K562 (cell line): ENCODE results near the gene FAAP100. TPM values are rescaled to one million over a fixed set of nuclear protein-coding genes. Genes with fewer than 3 reads are reported as not detected.
A peak's percentile ranks its signal among the peaks of the same experiment; 100 is the strongest.

Experiments used
- CHCHD3 ChIP-seq: fragments of 250-450 bp; sonication (Bioruptor Pico); IDR thresholded peaks from 2 replicates; pipeline ENCODE4 v2.1.2; 2022; ENCODE audit warnings: mild to moderate bottlenecking
- MIER1 ChIP-seq: fragments of 450-650 bp; IDR thresholded peaks from 2 replicates; pipeline ENCODE4 v1.6.1; 2016; ENCODE audit warnings: antibody characterized with exemption, mild to moderate bottlenecking, low read depth
- RFX5 ChIP-seq: IDR thresholded peaks from 2 replicates; pipeline ENCODE4 v1.6.1; 2011; ENCODE audit warnings: low read depth, mild to moderate bottlenecking, improper control_type of control experiment, low read length
- ZNF165 ChIP-seq: fragments of 250-450 bp; sonication (Bioruptor Pico); IDR thresholded peaks from 2 replicates; pipeline ENCODE4 v1.4.0; 2020; ENCODE audit warnings: borderline replicate concordance
- polyA plus RNA-seq, 8 experiments: library from polyadenylated mRNA; depleted of rRNA in 4 of 8; stranded (reverse) in 5 of 8; unstranded in 3 of 8; fragments of >200 nt; fragmentation: Nextera tagmentation in 2 of 8; fragmentation: Illumina TruSeq in 1 of 8; extraction: Ambion mirVana in 2 of 8; extraction: Trizol in 1 of 8; gene quantifications; 2 replicates each; pipeline versions ENCODE4 v1.2.1 to v1.2.3, GENCODE V29; 2011 to 2014; ENCODE audit warnings: inconsistent platforms in 1 of 8, missing spikeins in 1 of 8
- total RNA-seq, 7 experiments: library from RNA; depleted of rRNA in 6 of 7; stranded (reverse); fragments of >200 nt in 6 of 7; fragmentation: Illumina TruSeq in 2 of 7; extraction: Trizol in 2 of 7; gene quantifications; 2 replicates each; pipeline versions ENCODE4 v1.2.1 to v1.2.3, GENCODE V29; 2011 to 2021; ENCODE audit warnings: low replicate concordance in 1 of 7
- TF ChIP-seq, protein P1 (sequence below), 3 experiments: IDR thresholded peaks in 2 of 3; conservative IDR thresholded peaks in 1 of 3; 2 replicates each; pipeline ENCODE4 v1.5.1; 2011 to 2012; ENCODE audit warnings: low read length in 3 of 3, mild to moderate bottlenecking in 3 of 3, control low read depth in 2 of 3, improper control_type of control experiment in 1 of 3, inconsistent platforms in 1 of 3, low read depth in 1 of 3, mixed read lengths in 1 of 3, moderate library complexity in 1 of 3; ENCODE audit not compliant: insufficient read depth in 2 of 3
- TF ChIP-seq, protein P2 (sequence below), 2 experiments: IDR thresholded peaks; 2 replicates each; pipeline ENCODE4 v1.6.1; 2012; ENCODE audit warnings: improper control_type of control experiment in 2 of 2, low read depth in 2 of 2, low read length in 2 of 2, borderline replicate concordance in 1 of 2
- TF ChIP-seq, protein P3 (sequence below): fragments of 200-800 bp; sonication (Bioruptor generic); IDR thresholded peaks from 2 replicates; pipeline ENCODE4 v1.6.1; 2017; ENCODE audit warnings: missing genetic modification characterization, missing compliant biosample characterization
- TF ChIP-seq, protein P4 (sequence below): sonication (generic); formaldehyde crosslinking; IDR thresholded peaks from 2 replicates; pipeline ENCODE4 v1.8.0; 2022; ENCODE audit warnings: mild to moderate bottlenecking, low read depth, missing genetic modification reagents
- TF ChIP-seq, protein P5 (sequence below): fragments of 250-450 bp; sonication (Bioruptor Pico); IDR thresholded peaks from 2 replicates; pipeline ENCODE4 v1.8.0; 2021; ENCODE audit warnings: borderline replicate concordance, mild to moderate bottlenecking, moderate library complexity; ENCODE audit not compliant: poor library complexity, severe bottlenecking
- TF ChIP-seq, protein P6 (sequence below): IDR thresholded peaks from 3 replicates; pipeline ENCODE4 v1.6.1; 2011; ENCODE audit warnings: borderline replicate concordance, mild to moderate bottlenecking; ENCODE audit not compliant: insufficient read length, insufficient read depth

FAAP100 gene
- total and polyA plus RNA-seq, 9 of the 15 experiments (the other 6 are each of a cell fraction or from before 2014, with no cell fraction given), result 0.31 to 51.2 (median 12.6) TPM

DNA sequence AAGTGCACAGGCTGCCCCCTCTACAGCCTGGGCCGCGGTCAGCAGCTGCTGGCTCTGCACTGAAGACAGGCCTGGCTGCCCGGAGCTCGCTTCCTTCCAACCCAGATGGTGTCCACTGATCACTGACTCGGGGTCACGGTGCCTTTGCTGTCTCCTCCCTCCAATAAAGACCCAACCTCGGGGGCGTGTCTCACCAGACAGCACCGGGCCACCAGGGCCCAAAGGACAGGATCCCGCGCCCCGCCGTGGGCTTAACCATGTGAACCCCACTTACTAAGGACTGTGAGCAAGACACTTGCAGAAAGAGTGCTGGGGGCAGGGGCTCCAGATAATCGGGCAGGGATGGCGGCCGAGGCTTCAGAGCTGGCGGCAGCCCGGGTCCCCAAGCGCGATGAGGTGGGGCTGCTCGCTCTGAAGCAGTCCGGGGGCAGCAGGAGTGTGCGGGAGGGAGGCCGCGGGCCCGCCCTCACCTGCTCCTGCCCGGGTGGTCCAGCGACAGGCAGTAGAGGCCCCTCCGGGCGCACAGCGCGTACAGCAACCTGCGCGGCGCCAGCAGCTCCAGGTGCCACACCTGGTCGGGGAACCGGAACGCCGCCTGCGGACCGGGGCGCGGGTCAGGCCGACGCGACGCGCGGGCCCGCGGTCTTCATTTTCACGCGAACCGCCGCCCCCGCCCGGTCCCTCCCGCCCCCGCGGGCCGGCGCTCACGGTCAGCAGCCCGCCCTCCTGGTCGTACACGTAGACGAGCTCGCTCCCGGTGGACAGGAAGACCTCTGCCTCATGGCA lies 502 bp downstream of the FAAP100 start (continued):
- TF ChIP-seq, protein P1, sequence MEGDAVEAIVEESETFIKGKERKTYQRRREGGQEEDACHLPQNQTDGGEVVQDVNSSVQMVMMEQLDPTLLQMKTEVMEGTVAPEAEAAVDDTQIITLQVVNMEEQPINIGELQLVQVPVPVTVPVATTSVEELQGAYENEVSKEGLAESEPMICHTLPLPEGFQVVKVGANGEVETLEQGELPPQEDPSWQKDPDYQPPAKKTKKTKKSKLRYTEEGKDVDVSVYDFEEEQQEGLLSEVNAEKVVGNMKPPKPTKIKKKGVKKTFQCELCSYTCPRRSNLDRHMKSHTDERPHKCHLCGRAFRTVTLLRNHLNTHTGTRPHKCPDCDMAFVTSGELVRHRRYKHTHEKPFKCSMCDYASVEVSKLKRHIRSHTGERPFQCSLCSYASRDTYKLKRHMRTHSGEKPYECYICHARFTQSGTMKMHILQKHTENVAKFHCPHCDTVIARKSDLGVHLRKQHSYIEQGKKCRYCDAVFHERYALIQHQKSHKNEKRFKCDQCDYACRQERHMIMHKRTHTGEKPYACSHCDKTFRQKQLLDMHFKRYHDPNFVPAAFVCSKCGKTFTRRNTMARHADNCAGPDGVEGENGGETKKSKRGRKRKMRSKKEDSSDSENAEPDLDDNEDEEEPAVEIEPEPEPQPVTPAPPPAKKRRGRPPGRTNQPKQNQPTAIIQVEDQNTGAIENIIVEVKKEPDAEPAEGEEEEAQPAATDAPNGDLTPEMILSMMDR (IDR thresholded peaks at IDR 0.05 in 2 of 3, conservative IDR thresholded peaks at IDR 0.05 in 1 of 3; ENCODE audit: insufficient read depth in 2 of 3, low read depth in 1 of 3, low read length in 3 of 3), result 0 out of 6 replicates have a peak, but pooled peaks of 2 of the 3 experiments have one; percentile 1 to 18
- TF ChIP-seq, protein P2, sequence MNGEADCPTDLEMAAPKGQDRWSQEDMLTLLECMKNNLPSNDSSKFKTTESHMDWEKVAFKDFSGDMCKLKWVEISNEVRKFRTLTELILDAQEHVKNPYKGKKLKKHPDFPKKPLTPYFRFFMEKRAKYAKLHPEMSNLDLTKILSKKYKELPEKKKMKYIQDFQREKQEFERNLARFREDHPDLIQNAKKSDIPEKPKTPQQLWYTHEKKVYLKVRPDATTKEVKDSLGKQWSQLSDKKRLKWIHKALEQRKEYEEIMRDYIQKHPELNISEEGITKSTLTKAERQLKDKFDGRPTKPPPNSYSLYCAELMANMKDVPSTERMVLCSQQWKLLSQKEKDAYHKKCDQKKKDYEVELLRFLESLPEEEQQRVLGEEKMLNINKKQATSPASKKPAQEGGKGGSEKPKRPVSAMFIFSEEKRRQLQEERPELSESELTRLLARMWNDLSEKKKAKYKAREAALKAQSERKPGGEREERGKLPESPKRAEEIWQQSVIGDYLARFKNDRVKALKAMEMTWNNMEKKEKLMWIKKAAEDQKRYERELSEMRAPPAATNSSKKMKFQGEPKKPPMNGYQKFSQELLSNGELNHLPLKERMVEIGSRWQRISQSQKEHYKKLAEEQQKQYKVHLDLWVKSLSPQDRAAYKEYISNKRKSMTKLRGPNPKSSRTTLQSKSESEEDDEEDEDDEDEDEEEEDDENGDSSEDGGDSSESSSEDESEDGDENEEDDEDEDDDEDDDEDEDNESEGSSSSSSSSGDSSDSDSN (IDR thresholded peaks at IDR 0.05; ENCODE audit: borderline replicate concordance in 1 of 2, low read depth in 2 of 2, low read length in 2 of 2), result no peak; a peak in 2 of 4 replicates
- TF ChIP-seq, protein P3, sequence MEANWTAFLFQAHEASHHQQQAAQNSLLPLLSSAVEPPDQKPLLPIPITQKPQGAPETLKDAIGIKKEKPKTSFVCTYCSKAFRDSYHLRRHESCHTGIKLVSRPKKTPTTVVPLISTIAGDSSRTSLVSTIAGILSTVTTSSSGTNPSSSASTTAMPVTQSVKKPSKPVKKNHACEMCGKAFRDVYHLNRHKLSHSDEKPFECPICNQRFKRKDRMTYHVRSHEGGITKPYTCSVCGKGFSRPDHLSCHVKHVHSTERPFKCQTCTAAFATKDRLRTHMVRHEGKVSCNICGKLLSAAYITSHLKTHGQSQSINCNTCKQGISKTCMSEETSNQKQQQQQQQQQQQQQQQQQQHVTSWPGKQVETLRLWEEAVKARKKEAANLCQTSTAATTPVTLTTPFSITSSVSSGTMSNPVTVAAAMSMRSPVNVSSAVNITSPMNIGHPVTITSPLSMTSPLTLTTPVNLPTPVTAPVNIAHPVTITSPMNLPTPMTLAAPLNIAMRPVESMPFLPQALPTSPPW, result no peak; the same call in 1 of the 2 replicates
- TF ChIP-seq, protein P4, sequence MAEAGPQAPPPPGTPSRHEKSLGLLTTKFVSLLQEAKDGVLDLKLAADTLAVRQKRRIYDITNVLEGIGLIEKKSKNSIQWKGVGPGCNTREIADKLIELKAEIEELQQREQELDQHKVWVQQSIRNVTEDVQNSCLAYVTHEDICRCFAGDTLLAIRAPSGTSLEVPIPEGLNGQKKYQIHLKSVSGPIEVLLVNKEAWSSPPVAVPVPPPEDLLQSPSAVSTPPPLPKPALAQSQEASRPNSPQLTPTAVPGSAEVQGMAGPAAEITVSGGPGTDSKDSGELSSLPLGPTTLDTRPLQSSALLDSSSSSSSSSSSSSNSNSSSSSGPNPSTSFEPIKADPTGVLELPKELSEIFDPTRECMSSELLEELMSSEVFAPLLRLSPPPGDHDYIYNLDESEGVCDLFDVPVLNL, result 0 out of 2 replicates have a peak, but pooled peaks have one; percentile 30
- TF ChIP-seq ZNF165 (CRISPR knock-in tag), result no peak
- no peak for TF ChIP-seq RFX5
- TF ChIP-seq MIER1, result no peak
- TF ChIP-seq, protein P5, sequence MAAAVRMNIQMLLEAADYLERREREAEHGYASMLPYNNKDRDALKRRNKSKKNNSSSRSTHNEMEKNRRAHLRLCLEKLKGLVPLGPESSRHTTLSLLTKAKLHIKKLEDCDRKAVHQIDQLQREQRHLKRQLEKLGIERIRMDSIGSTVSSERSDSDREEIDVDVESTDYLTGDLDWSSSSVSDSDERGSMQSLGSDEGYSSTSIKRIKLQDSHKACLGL (CRISPR knock-in tag), result no peak
- TF ChIP-seq, protein P6, sequence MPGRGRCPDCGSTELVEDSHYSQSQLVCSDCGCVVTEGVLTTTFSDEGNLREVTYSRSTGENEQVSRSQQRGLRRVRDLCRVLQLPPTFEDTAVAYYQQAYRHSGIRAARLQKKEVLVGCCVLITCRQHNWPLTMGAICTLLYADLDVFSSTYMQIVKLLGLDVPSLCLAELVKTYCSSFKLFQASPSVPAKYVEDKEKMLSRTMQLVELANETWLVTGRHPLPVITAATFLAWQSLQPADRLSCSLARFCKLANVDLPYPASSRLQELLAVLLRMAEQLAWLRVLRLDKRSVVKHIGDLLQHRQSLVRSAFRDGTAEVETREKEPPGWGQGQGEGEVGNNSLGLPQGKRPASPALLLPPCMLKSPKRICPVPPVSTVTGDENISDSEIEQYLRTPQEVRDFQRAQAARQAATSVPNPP, result no peak
- TF ChIP-seq CHCHD3 (CRISPR knock-in tag), result no peak
